Astrocyte of the spinal cord (primary cell): ENCODE measurements around the gene KCNQ1.

Experiments used
- DNase-seq: peaks from one replicate; pipeline ENCODE4 v3.0.0; 2011; ENCODE audit warnings: low read depth, low spot score
- H3K4me3 ChIP-seq: 2 replicates; pipeline ENCODE4 v1.5.1; 2011; ENCODE audit warnings: low read depth, mild to moderate bottlenecking, low read length, moderate library complexity
- CTCF ChIP-seq: IDR thresholded peaks from 2 replicates; pipeline ENCODE4 v1.5.1; 2012; ENCODE audit warnings: low read depth, mild to moderate bottlenecking, low read length, inconsistent platforms
- in situ Hi-C: cut with HindIII; loops from 2 replicates; pipeline ENCODE4 v1.10.0; 2017; ENCODE audit warnings: low sequenced_read_pairs

Gene KCNQ1

GRCh38 chr11:2768471-2769408, 323.9 kb downstream of the KCNQ1 start:
- peak; percentile 72 for DNase-seq
- in situ Hi-C loops, result no loop called here
- no peak for TF ChIP-seq CTCF
- no peak overlapping the region for H3K4me3 ChIP-seq

- DNase-seq, result no peak
- TF ChIP-seq CTCF, result no peak
- no peak overlapping the region for H3K4me3 ChIP-seq
- in situ Hi-C loops, result no loop called here
These were observed 324.7 kb downstream of the KCNQ1 start for GRCh38 chr11:2769409-2770095.

- no peak for TF ChIP-seq CTCF
- no peak overlapping the region for H3K4me3 ChIP-seq
- no peak for DNase-seq
- in situ Hi-C loops, result no loop called here
These were observed 325.4 kb downstream of the KCNQ1 start for GRCh38 chr11:2770096-2770751.

GRCh38 chr11:2770761-2771301, 326.0 kb downstream of the KCNQ1 start:
- in situ Hi-C loops, result no loop called here
- no peak for TF ChIP-seq CTCF
- H3K4me3 ChIP-seq, result no peak overlapping the region
- DNase-seq, result no peak

- H3K4me3 ChIP-seq, result no peak overlapping the region
- in situ Hi-C loops, result no loop called here
- no peak for DNase-seq
- no peak for TF ChIP-seq CTCF
These were observed 327.1 kb downstream of the KCNQ1 start for GRCh38 chr11:2771758-2772466.
